ENCODE measurements around the gene SCAMP4.

DNA sequence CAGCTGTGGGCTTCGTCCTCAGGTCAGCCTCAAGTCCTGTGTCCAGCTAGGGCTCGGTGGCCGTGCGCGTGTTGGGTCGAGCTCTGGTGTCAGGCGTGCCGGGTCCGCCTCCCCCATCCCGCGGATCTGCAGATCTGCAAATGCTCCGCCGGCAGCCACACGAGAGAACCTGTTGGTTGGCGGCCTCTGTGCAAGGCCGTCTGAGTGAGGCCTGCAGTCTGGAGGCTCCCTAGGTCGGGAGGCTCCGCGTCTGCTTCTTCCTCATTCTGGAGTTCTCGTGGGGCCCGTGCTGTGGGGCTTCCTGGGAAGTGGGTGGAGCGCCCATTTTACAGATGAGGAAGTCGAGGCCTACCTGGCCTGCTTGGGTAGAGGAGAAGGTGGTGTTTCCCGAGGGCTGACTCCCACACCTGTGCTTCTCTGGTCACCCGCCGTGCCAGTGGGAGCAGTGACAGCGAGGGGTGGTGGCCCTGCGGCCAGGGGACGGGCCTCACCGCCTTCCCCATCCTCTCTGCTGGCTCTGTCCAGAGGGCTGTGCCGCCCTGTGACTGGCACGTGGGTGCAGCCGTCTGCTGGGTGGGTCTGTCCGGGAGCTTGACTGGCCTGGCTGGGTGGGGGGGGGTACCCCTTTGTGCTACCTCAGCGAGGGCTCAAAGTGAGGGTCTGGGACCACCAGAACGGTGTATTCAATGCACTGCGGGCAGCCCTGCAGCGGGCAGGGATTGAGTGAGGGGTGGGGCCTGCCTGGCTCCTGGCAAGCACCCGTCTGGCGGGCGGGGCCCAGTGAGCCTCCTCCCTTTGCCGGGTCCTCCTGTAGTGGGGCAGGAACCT is 39.1 kb downstream of the SCAMP4 start:
- TF ChIP-seq POLR2AphosphoS5 (IDR thresholded peaks at IDR 0.05; ENCODE audit: low read depth, low read length) (no peak), SIN3A (IDR thresholded peaks at IDR 0.05; ENCODE audit: borderline replicate concordance, insufficient read depth, low read length) (no peak), REST (IDR thresholded peaks at IDR 0.05; ENCODE audit: insufficient read depth in 1 of 2, low read depth in 2 of 2, low read length in 2 of 2) (no peak), TAF1 (IDR thresholded peaks at IDR 0.05; ENCODE audit: borderline replicate concordance, insufficient read depth, low read length) (no peak), FOXP2 (optimal IDR thresholded peaks at IDR 0.05; ENCODE audit: borderline replicate concordance, extremely low read depth, extremely low read length, insufficient read depth) (no peak)
